ENCODE results near the gene CIROP.
A peak's percentile ranks its signal among the peaks of the same experiment; 100 is the strongest.

Gene CIROP

DNA sequence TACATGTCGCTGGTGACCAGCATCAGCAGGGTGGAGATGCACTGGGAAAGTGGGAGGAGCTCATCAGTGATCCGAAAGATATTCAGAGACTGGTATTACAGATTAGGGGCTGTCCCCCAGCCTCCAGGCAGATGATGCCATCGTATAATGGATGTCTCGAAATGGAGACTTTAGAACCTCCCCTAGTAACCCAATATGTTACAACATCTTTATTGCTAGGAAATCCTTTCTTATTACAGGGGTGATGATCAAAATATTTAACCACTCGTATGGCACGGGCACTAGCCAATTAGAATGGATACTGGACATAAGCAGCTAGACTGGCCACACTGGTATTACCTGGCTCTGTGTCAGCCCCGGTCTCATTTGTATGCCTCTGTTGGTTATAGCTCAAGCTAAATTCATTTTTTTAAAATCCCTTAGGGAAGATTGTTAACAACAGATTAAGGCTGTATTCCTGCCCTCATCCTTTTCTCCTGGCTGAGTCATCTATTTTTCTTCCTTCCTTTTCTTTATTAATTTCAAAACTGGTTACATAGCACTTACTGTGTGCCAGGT lies 25.0 kb upstream of the CIROP start:
- DNase-seq, result no peak

DNA sequence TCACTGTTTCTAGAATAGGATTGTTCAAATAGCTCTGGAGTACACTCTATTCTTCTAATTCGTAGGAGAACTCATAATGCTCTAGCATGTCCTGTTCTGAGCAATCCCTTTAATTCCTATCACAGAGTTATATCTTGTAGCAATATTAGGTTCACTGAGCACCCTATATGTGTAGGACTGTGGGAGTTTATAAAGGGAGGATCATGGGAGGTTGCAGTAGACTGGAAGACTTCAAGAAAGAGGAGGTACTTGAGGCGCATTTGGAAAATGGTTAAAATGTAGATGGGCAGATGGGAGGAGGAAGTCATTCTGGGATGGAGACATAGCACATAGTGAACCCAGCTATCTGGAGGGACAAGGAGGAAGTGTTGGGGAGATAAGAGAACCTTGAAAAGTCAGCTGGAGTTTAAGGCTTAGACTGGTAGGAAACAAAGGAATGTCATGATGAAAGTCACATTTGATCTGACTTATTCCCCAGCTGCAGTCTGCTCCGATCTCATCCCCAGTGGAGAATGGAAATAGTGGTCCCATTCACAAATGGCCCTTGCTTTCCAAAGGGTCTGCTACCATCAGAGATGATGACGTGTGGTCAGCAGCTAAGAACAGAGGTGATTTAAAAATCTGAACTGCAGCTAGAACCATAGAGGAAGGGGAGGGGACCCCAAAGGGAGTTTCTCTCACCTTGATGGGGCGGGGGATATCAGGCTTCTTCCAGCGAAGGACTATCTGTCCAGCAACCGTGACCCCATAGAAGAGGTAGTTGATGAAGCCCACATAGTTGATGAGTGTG lies 24.4 kb upstream of the CIROP start:
- DNase-seq, result no peak

- DNase-seq, result no peak
These were observed 23.1 kb upstream of the CIROP start for GRCh38 chr14:23127861-23128260.

- no peak for DNase-seq
These were observed 21.9 kb upstream of the CIROP start for GRCh38 chr14:23126548-23127278.

GRCh38 chr14:23125933-23126524 lies 21.2 kb upstream of the CIROP start:
- DNase-seq, result no peak

DNA sequence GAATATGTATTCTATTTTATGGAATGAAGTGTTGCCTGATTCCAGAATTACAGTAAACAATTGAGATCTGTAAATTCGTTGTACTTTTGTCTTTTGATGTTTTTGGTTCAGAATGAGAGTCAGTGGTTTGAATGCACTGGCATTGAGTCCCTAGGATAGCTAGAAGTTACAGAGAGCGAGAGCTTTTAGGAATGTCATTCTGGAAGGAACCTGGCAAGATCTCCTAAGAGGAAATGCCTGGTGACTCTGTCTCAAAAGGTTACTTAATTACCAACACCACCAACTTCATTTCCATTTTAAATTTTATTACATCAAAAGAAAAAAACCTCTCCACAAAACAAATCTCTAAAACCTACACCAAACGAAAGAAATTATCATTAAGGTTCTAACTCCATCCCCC lies 20.2 kb upstream of the CIROP start:
- no peak for DNase-seq

GRCh38 chr14:23124337-23124954 lies 19.7 kb upstream of the CIROP start:
- no peak for DNase-seq

GRCh38 chr14:23123419-23123818 lies 18.6 kb upstream of the CIROP start:
- DNase-seq, result peak; percentile 77 to 91

DNA sequence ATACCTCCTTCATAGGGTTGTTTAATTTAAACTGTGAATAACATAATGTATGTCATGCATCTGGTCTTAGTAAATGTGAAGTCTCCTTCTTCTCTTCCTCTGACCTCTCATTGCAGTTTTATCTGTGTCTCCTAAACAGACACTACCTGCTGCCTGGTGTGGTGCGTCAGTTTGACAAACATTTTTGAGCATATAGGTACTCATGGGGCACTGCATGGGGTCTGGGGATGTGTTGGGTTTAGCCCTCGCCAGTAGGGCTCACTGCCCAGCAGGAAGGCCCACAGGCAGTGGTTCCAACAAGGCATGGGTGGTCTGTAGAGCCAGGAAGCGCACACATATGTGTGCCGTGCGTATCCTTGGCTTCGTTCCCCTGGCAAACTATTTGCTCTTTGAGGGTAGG lies 17.3 kb upstream of the CIROP start:
- DNase-seq, result no peak

DNA sequence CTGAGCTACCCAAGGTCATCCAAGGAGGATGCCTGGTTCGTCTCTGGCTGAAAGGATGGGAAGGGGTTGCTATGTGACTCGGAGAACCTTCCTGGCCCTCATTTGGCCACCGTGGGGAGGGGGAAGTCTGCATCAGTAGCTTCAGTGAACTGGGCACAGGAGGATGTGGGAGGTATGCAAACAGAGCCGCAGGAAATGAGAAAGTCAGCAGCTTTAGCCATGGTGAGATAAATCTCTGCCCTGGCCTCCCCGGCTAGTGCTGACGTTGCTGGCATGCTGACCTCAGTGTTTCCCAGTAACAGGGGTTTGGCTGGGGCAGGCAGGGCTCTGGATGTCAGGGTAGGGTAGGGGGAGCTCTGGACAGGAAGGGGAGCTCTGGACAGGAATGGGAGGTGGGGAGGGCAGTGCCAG lies 16.6 kb upstream of the CIROP start:
- DNase-seq, result no peak

- DNase-seq, result peak; percentile 80 to 96
These were observed 15.9 kb upstream of the CIROP start for GRCh38 chr14:23120541-23121251.

DNA sequence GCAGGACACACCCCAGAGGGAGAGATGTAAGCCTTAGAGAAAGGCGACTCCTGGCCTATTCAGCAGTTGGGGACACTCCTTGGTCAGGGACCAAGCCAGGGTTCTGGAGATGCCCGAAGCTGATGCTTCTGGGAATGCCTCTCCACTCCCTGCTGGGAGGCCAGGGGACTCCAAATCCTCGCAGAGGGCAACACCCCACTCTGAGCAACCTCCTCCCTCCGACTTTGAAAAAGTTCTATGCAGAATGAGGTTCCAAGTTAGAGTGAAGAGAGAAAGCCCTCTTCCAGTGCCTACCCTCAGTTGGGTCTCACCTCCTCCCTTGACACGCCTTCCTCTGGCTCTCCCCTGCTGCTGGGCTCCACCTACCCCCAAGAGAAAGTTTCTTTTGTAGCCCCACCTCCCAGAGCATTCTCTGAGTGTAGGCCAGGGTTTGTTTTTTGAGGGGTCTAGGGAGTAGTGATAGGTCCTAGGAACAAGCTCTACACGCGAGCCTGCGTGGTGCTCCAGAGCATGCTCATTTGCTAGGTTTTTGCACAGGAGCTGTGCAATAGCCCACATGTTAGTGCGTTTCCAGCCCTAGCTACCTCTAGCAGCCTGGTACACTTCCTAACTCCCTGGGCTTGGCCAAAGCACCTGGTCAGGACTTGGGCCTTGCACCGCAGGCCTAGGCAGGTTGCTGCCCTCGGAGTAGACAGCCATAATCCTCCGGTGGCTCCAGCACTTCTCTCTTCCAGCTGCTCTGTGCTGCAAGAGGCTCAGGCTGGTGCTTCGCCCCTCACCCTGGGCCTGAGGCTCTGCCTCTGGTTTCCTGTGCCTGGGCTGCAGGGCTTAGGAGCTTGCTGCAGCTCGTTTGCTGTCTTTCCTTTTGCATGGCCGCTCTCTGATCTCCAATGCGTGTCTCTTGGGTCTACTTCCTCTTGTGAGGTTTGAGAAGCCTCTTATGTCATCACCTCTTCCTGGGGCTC lies 14.9 kb upstream of the CIROP start:
- no peak for DNase-seq

GRCh38 chr14:23118506-23119362 lies 13.9 kb upstream of the CIROP start, which contains the start of gene CEBPE:
Gene CEBPE (minus strand): TSS chr14:23119255. CDS start chr14:23119091, 164 bp downstream.
- no peak for DNase-seq

DNA sequence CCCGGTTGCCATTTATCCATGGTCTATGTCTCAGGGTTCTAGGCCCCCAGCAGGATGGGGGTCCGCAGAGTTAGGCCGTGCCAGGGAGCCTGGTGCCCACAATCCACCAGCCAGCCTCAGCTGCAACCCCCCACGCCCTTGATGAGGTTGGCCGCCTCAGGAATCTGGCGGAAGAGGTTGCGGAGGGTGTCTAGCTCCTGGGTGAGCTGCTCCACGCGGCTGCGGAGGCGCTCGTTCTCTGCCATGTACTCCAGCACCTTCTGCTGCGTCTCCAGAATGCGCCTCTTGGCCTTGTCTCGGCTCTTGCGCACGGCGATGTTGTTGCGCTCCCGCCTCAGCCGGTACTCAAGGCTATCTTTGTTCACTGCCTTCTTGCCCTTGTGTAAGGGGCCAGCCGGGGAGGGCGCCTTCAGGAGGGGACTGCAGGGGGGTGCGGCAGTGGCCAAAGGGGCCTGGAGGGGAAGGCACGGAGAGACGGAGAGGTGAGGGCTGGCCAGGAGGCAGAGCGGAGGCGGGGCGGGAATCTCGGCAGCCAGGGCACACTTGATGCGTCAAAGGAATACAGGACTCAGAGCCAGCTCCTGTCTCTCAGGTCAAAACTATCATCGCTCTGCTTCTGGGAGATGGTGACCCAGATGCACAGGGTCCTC lies 12.7 kb upstream of the CIROP start:
- no peak for DNase-seq

DNA sequence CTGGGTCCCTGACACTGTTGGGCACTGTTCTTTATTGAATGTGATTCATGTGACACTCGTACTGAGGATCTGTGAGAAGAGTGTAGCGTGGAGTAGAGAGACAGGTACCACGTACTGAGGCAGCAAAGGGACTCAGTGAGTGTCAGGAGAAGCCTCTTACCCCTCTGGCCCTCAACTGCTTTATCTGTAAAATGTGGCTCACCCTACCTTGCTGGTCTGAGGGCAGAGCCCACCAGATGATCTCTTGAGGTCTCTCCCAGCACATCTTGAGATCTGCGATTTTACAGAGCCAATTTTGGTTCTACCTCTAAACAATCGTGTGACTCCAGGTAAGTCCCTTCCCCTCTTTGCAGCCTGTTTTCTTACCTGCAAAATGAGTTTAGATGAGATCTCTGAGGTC lies 11.1 kb upstream of the CIROP start:
- DNase-seq, result no peak

- DNase-seq, result no peak
These were observed 10.4 kb upstream of the CIROP start for GRCh38 chr14:23115039-23115731.

DNA sequence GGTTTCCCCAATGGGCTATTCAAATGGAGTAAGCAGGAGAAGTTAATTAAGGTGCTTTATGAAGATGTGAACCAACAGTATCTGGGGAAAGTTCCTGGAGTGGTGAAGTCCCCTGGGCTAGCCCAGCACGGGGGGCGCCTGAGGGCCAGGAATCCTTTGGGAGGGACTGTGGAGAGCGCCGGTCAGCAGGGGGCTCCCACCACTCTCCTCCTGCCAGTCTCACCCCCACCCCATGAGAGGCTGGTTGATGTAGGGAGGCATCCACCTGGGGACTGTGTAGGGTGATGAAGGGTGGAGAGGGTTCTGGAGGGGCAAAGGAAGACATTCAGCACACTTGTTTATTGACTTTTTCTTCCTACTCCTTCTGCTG lies 9.9 kb upstream of the CIROP start:
- DNase-seq, result no peak

DNA sequence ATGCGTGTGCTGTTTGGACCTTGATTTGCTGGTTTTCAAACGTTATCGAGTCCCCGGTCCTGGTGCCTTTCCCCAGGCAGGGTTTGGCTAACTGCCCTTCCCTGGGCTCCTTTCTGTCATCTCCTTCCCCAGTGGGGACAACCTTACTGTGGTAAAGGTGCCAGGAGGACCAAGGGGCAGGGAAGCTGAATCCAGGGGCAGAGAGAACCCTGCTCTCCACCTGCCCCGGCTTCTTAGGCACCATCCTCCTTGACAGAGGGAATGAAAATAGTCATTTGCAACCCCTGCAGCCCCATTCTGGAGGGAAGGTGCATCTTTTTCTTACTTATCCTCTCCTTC lies 9.3 kb upstream of the CIROP start:
- no peak for DNase-seq

- DNase-seq, result no peak
These were observed 8.8 kb upstream of the CIROP start for GRCh38 chr14:23113431-23114119.
